HPDE6-E6E7 (cell line): ENCODE data around the gene BNC1.

Experiments used
- DNase-seq: peaks from one replicate; pipeline ENCODE4 v3.0.0; 2011; ENCODE audit warnings: missing footprints; ENCODE audit errors: extremely low spot score

Gene BNC1, protein sequence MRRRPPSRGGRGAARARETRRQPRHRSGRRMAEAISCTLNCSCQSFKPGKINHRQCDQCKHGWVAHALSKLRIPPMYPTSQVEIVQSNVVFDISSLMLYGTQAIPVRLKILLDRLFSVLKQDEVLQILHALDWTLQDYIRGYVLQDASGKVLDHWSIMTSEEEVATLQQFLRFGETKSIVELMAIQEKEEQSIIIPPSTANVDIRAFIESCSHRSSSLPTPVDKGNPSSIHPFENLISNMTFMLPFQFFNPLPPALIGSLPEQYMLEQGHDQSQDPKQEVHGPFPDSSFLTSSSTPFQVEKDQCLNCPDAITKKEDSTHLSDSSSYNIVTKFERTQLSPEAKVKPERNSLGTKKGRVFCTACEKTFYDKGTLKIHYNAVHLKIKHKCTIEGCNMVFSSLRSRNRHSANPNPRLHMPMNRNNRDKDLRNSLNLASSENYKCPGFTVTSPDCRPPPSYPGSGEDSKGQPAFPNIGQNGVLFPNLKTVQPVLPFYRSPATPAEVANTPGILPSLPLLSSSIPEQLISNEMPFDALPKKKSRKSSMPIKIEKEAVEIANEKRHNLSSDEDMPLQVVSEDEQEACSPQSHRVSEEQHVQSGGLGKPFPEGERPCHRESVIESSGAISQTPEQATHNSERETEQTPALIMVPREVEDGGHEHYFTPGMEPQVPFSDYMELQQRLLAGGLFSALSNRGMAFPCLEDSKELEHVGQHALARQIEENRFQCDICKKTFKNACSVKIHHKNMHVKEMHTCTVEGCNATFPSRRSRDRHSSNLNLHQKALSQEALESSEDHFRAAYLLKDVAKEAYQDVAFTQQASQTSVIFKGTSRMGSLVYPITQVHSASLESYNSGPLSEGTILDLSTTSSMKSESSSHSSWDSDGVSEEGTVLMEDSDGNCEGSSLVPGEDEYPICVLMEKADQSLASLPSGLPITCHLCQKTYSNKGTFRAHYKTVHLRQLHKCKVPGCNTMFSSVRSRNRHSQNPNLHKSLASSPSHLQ

DNA sequence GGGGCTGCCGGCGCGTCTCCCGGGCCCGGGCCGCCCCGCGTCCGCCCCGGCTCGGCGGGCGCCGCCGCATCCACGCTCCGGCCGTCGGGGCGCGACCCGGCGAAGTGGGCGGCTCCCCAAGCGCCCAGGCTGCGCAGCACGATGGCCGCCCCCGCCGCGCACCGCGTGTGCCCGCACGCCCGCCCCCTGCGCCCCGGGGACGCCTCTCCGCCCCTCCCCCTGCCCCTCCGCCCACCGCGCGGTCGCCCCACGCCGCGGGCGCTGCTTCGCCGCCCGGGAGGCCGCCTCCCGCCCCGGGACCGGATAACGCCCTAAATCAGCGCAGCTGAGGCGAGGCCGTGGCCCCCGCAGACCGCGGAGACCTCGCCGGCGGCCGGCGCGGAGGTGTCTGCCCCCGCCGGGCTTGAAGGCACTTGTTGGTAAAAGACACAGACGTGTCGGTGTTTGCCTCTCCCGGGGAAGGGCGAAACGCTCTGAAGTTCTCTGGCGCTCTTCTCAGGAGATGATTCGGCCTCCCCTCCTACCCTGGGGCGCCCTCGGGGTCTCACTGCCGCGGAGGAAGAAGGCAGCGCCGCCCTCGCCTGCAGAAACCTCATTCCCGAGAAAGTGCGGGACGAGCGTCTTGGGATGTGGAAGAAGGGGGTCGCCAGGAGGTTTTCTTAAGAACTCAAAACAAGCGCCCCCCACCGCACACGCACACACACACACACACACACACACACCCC lies at the start of gene BNC1:
TSS of gene BNC1 (minus strand) at position 106 of the 725 bp plus-strand sequence. CDS start at position 70, 36 bp downstream.
- DNase-seq = no peak

DNA sequence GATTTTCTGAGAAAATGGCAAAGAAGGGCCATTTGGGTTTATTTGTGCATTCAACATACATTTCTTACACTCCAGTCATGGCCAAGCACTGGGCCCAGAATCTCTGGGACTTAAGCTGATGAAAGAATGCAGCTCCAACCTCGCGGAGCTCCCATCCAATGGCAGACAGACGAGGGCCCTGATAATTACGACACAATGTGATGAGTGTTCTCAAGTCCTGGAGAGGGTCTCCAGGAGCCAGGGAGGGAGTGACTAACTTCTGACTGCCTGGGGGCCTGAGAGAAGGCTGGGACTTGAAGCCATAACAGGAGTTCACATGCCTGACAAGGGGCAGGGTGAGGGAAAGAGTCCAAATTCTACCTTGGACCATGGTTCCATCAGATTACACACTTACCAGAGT lies 42.6 kb upstream of the BNC1 start:
- no peak for DNase-seq

DNA sequence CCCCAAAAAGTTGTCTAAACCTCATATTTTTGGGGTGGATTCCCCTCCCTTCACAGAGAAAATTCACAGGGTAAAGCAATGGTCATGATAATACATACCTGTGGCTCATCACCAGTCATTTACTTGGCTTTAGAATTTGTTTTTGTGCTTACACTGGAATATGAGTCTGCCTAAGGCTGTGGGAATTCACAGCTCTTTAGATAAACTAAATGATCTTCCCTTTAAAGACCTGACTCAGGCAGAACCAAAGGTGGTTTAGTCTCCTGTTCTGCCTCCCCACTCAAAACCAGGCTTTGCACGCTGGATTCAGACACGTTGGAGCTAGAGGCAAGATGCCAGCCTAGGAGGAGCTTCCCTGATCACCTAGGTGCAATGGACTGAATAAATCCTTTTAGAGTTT lies 40.3 kb upstream of the BNC1 start:
- DNase-seq = no peak

DNA sequence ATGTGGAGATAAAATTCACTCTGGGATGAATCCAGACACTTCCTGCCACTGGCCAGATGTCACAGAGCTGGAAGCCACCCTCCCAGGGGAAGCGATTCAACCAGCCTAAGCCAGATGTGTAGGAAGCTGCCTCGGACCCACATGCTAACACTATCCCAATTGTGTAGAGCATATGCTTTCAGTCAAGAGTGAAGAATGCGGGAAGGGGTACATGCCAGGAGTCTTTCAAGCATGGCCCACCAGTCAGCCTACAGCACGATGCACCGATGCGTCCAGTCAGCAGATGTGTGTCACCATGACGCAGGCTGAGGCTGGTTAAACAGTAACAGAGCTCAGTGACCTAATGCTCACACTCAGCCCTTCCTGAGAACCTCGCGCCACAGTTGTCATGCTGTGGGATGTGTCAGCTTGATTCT lies 38.8 kb upstream of the BNC1 start:
- peak; percentile 83 for DNase-seq

DNA sequence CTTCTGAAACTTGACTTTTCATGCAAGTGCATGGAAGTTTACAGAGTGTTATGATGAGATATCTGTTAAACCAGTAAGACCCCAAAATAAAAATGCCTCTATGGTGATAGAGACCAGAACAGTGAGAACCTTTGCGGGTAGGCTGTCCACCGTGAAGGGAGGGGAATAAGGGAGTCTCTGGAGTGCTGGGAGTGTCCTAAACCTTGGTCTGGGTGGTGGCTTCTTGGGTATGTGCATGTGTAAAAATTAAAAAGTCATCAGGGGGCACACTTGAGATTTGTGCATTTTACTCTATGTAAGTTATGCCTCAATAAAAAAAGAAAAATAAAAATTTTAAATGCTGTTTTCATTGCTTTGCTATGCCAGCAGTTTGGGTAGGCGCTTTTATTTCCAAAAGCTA lies 38.2 kb upstream of the BNC1 start:
- no peak for DNase-seq

DNA sequence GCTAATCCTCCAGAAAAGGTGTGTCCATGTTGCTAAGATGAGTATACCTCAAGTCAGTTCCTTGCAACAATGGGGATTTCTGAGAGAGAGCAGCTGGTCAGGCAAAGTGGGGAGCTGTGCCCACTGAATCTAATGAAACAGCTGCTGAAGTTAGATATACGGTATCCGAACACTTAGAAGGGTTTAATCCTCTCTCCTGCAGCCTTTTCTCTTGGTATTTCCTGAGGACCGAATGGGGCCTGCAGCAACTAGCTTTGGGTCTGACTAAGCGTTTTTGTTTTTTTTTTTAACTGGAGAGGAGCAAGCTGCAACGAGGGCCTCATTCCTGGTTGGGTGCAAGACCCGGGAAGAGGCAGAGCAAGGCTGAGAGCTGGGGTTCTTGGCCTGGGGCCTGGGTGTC lies 37.6 kb upstream of the BNC1 start:
- DNase-seq = peak; percentile 55

DNA sequence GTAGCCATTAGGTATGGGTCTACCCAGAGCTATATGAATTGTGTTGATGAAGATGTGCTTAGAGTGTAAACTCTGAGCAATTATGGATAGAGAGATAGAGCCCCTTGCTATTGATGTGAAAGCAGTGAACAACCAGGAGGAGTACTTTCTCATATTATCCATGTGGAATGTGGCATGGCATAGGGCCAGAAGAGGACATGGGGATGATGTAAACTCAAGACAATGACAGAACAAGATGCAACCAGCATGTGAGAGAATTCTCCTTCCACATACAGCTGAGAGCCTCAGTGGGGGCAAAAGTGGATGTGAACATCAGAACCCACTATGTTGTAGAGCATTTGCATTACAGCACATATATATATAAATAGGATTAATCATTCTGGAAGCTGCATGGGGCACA lies 36.4 kb upstream of the BNC1 start:
- no peak for DNase-seq

DNA sequence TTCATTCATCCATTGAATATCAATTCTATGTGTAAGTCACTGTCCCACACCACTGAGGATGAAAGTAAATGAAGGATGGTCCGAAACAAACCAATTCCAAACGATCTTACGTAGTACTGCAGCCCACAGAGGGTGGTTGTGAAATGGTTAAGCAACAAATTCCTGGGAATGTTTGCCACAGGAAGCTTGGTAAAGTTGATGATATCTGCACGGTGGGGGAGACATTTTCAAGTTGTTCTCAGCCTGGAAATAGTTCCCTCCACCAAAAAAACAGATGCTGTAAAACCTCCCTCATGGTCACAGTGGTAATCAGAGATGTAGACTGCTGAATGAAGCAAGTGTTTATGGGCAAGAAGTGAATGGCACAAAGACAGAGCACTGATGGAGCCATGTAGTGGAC lies 35.9 kb upstream of the BNC1 start:
- no peak for DNase-seq

DNA sequence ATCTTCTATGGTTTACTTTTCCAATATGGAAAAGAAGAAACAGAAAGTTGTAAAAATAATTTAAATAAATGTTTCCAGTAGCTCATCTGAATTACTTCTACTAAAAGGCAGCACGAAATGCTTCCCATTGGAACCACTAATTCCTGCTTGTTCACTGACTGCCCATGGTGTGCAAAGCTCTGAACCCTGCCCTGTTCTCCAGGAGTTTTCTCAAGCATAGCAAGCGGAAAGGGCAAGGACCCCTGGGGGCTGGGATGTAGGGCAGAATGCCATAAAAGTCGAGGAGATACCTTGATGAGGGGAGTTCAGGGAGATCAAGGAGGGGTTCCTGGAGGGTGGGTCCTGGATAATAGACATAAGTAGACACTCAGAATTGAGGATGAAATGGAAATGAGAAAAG lies 35.3 kb upstream of the BNC1 start:
- no peak for DNase-seq

DNA sequence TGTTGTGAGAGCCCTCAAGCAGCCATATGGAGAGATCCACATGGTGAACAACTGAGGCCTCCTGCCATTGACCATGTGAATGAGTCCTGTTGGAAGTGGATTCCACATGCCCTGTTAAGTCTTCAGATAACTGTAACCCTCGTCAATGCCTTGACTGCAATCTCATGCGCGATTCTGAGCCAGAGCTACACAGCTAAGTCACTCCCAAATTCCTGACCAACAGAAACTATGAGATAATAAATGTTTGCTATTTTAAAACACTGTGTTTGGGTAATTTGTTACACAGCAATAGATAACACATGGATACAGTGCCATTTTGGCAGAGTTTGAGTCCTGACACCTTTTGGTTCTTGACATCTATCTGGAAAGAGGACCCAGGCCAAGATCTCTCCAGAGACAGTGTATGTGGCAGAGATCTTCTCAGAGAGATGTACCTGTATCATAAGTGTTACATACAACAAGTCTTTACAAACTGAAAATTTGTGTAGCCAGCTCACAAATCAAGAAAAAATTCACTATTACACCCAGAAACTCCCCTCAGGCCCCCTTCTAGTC lies 34.5 kb upstream of the BNC1 start:
- no peak for DNase-seq

DNA sequence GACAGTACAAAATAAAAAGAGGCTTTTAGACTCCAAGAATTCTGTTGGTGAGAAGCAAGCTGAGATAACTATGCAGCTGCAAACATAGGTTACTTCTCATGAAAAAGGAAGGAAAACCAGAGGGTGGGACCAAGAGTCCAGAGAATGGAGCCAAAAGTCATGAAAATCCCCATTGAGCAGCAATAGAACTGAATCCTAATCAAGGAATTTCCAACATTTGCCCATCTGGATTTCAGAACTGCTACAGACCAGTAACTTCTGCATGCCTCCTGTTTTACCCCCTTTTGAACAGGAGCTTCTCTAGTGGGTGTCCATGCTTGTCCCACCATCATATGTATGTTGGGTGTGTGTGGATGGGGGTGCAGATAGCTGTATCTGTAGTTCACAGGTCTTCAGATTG lies 33.6 kb upstream of the BNC1 start:
- DNase-seq = no peak

DNA sequence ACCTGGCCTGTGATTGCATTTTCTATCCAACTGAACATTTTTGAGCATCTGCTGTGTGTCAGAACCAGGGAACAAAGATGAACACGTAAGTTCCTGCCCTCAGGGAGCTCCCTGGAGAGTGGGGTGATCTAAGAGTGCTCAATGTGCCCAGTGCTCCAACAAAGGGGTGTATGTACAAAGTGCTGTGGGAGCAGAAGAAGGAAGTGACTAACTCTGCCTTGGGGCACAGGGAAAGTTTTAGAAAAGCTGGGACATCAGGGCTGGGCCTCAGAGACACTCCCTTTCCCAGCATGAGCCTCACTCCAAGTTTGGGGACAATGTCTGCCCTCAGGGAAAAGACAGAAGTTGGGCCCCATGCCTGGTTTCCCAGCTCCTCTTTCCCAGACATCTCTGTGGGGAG lies 27.6 kb upstream of the BNC1 start:
- no peak for DNase-seq

DNA sequence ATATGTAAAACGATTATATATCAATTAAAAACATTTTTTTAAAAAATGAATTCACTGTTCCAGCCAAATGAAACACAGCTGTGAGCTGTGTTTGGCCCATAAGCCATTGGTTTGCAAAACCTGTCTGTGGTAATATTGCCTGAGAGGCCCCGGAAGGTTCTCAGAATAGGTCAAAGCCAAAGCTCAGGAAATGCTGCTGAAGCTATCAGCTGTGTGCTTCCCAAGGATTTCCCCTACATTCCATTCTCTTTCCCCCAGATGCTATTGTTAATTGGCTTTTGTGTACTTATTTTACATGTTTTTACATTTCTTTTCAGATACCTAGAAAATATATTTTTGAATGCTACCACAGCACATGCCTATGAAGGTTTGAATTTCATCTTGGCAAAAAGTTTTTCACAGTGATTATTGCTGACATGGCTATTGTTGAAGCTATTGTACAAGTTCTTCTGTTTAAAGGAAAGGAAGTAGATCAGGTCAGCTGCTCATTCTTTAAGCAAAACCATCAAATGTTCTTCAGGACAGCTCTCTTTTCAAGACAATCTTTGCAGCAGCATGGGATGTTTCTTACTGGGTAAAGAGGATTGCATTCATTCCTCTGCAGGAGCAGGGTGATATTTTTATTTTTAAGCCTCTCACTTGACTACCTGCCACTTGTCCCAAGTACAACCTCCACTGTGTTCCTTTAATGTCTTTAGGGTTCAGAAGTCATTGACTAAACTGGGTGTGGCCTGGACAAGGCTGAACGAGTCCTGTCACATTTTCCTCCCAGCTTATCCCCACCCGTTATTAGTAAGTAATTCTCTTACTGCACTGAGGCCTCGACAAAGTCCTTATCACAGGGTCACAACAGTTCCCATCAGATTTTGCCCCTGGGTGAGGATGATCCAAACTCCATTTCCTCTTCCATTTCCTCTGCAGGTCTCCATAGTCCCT lies 26.3 kb upstream of the BNC1 start:
- DNase-seq = no peak

DNA sequence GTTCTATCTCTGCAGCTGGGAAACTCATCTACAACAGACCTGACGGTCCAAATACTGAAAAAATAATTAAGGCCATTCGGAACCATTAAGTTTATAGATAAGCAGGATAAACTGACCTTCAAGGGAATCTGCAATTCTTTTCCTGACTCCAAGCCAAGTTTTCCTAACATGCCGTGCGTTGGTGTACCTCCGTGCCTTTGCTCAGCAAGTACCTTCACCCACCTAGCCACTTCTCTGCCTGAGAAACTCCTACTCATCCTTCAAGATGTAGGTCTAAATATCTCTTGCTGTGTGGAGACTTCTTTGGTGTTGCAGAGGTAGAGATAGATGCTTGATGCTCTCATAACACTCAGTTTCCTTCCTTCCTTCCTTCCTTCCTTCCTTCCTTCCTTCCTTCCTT lies 24.2 kb upstream of the BNC1 start:
- DNase-seq = no peak

DNA sequence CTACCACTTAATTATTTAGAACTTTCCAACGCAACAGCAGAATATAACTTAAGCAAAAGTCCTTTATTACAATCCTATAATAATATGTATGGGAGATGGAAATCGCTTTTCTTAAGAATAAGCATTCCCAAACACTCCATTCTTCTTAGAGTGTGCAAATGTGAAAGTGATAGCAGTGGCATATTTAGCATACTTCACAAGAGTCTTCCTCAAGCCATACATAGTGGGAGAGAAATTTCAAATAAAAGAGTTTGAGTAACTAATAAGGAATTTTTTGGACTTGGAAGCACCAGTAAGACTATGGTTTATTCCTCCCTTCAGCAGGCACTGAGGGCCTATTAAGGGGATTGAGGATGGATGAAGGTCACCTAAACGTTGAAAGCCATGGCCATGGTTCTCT lies 22.1 kb upstream of the BNC1 start:
- DNase-seq = no peak

DNA sequence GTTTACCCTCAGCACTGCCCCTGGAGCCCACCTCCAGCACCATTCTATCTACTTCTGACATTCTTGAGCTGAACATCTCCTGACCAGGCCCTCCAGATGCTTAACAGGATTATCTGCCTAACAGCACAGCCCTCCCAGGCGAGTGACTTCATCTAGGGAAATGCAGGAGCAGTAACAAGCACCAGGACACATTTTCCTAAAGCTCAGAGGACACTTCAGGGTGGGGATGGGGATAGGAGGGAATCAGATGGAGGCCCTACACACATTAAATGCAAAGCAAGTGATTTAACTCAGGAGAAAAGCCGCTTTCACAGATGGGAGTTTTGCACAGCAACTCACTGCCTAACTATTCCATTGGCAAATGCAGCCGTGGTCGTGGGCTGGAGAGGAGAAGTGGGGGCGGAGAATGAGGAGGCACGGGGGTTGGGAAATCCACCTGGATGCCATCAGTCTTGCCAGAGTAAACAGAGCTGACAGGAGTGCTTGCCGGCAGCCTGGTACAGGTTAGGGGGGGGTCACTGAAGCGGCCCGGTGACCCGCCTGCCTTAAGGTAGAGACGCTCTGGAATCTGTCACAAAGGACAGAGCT lies 21.3 kb upstream of the BNC1 start:
- DNase-seq = no peak

DNA sequence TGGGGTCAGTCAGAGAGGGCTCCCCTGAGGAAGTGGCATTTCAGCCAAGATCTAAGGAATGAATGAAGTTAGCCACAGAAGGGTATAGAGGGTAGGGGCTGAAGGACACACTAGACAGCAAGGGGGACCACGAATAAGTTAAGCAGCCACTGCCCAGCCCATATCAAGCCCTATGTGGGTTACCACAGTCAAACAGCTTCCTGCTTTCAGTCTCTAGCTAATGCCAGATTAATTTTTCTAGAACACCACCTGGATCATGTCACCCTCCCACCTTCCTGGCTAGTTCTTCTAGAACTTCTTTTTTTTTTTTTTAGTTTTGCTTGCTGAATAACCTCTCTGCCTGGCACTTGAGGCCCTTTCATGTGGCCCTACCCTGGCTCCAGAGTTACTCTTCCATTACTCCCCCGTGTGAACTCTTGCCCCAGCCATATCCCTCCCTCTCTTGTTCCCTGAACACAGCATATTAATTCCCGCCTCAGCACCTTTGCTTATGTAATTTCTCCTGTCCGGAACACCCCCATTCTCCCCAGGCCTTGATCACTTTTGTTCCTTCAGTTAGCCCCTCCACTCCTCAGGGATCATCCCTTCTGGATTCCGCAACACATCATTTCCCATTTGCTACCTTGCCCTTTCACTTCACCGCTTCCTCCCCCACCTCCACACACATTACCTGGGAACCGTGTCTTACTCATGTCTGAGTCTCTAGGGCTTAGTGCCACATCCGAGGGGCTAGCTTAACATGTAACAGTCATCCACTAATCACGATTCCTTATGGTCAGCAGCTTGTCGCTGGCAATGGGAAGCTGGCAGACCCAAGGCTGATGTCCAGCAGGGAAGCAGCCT lies 20.6 kb upstream of the BNC1 start:
- DNase-seq = no peak

DNA sequence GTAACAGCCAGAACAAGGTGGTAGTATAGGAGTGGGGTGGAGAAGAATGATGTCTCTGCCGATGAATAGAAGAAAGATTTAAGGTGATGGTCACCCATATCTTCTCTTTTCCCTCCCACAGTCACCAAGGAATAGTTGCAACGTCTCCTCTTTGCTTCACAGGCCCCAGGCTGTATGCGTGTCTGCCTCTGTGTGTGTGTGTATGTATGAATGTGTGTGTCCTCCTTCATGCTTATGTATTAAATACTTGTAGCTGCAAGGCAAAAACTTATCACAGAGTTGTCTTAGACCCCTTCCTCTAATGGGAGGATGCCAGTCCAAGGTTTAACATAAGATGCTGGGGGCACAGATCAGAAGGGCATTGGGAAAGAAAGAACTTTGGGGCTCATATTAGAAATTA lies 19.1 kb upstream of the BNC1 start:
- no peak for DNase-seq

DNA sequence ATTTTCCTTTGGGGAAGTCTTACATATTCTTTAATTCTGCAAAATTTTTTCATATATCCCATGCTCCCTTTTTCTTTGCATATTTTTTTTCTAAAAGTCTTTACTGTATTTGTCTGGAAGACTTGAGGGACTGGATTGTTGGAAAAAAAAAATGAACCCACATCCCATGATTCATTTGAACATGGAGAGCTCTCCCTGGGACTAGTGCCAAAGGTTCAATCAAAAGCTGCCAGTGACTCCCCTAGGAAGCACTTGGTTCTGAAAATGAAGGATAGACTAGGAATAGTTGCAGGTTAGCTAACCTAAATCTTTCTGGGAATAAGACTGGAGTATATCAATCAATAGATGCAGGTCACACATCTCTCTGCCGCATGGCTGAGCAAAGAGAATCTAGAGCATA lies 16.4 kb upstream of the BNC1 start:
- DNase-seq = no peak
